ENCODE measurements around the gene TACR1.
A peak's percentile ranks its signal among the peaks of the same experiment; 100 is the strongest.

DNA sequence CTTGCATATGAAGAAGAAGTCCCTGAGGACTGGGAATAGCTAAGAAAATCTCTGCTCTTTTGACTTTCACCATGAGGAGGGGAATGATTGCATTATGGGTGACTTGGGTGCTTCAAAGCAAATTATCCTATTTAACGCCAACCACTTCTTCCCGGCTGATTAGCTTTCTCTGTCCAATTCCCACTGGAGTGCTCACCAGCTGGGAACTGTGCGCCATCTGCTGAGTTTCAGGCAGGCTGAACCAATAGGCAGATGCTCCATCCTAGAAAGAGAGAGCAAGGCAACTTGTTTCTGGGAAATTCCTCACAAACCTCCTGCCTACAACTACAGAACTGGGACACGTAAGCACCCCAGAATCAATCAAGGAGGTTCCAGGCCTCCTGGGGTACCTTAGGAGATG, 191.5 kb downstream of the TACR1 start:
- TF ChIP-seq CTCF (IDR thresholded peaks at IDR 0.05) (no peak), EP300 (IDR thresholded peaks at IDR 0.05; ENCODE audit: borderline replicate concordance in 1 of 2, low read depth in 1 of 2, low read length in 1 of 2) (no peak), POLR2AphosphoS5 (IDR thresholded peaks at IDR 0.05; ENCODE audit: low read depth, low read length) (no peak), TAF1 (IDR thresholded peaks at IDR 0.05; ENCODE audit: borderline replicate concordance, low read depth, low read length) (no peak), RAD21 (IDR thresholded peaks at IDR 0.05; ENCODE audit: low read length) (peak; percentile 38), SMC3 (IDR thresholded peaks at IDR 0.05; ENCODE audit: low read depth, low read length) (0 out of 2 replicates have a peak, but pooled peaks have one; percentile 13), REST (IDR thresholded peaks at IDR 0.05; ENCODE audit: low read depth, low read length) (no peak)
- TF ChIP-seq, protein P1, sequence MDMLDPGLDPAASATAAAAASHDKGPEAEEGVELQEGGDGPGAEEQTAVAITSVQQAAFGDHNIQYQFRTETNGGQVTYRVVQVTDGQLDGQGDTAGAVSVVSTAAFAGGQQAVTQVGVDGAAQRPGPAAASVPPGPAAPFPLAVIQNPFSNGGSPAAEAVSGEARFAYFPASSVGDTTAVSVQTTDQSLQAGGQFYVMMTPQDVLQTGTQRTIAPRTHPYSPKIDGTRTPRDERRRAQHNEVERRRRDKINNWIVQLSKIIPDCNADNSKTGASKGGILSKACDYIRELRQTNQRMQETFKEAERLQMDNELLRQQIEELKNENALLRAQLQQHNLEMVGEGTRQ (IDR thresholded peaks at IDR 0.05; ENCODE audit: borderline replicate concordance, low read depth, low read length) = no peak
